Measurements from ENCODE around the gene GHITM.

DNA sequence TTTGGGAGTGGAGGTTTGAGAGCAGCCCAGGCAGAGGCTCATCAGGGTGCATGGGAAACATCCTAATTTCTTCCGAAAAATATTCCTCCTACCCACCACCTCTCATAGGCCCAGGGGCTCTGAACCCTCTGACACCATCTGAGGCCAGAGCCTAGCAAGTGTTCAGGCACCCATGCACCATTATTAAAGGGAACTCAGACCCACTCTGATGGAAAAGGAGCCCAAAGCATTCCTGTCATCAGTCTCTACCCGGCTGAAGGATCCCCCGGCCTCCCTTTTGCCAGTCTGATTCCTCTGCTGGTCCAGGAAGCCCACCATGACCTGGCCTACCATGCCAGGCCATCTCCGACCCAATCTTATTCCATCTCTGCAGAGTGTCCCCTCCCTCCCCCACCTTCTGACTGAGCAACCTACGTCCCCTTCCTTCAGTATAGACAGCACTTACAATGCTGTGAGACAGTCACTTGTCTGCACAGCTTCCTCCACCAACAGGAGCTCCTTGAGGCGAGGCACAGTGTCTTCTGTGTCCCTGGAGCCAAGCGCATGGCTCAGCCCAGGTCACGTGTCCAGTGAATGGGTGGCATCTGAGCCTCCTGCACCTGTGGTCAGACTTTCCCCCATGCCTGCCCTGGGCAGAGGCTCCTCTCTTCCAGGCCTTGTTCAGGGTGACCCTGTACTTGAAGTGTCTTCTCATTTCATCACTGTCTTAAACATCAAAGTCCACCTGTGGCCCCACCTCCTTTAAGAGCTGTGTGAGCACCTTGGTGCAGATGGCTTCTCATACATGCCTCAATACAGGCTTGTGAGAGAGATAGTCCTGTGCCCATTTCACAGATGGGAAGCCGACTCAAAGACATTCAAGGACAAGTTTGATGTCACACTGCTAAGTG is 33.4 kb downstream of the GHITM start:
- TF ChIP-seq CTCF (IDR thresholded peaks at IDR 0.05): no peak
- no peak for TF ChIP-seq POLR2A (IDR thresholded peaks at IDR 0.05)
